Brain microvascular endothelial cell (primary cell): ENCODE data around the gene DNAJC22.
A peak's percentile ranks its signal among the peaks of the same experiment; 100 is the strongest.

ENCODE experiments used
- DNase-seq: peaks from one replicate; pipeline ENCODE4 v3.0.0-alpha.2; 2020
- H3K27ac ChIP-seq: fragments of 250-450 bp; sonication (Bioruptor Pico); 2 replicates; pipeline ENCODE4 v1.5.1; 2020; ENCODE audit warnings: mild to moderate bottlenecking, moderate library complexity
- H3K27me3 ChIP-seq: fragments of 250-450 bp; sonication (Bioruptor Pico); replicated peaks from 2 replicates; pipeline ENCODE4 v1.5.1; 2020; ENCODE audit warnings: mild to moderate bottlenecking
- H3K36me3 ChIP-seq: fragments of 250-450 bp; sonication (Bioruptor Pico); replicated peaks from 2 replicates; pipeline ENCODE4 v1.5.1; 2020; ENCODE audit warnings: mild to moderate bottlenecking
- H3K4me3 ChIP-seq: 2 replicates; pipeline ENCODE4 v1.5.1; 2011; ENCODE audit warnings: low read depth, mild to moderate bottlenecking, control low read depth, low read length, moderate library complexity
- in situ Hi-C: cut with HindIII; loops from 2 replicates; pipeline ENCODE4 v1.10.0; 2017; ENCODE audit warnings: low sequenced_read_pairs, low pct_ligation_motif_present
- TF ChIP-seq, protein P1 (sequence below): IDR thresholded peaks from 2 replicates; pipeline ENCODE4 v1.5.1; 2011; ENCODE audit warnings: low read depth, mild to moderate bottlenecking, moderate library complexity, low read length, control low read depth, inconsistent platforms; ENCODE audit errors: missing control alignments

DNAJC22 gene

DNA sequence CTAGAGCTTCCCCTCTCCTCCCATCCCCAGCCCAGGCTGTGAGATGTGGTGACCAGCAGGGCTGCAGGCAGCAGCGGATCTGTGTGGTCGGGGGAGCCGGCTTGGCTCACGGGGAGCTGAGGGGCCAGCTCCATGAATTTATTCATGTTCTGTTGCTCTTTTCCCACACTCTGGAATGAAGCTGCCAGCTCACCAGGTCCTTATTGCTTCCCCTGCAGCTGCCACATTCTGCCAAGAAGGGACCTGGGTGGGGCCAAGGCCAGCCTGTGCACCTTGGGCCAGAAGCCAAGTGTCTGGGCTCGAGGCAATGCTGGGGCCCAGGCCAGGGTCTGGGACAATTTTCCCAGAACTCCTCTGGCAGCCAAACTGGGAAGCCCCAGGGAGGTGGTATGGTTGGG lies 7.2 kb upstream of the DNAJC22 start:
- in situ Hi-C loops: no loop called here
- Histone ChIP-seq H3K4me3 (no peak overlapping the region), H3K27me3 (peaks cover 35% of the 10 kb centered on the region)

DNA sequence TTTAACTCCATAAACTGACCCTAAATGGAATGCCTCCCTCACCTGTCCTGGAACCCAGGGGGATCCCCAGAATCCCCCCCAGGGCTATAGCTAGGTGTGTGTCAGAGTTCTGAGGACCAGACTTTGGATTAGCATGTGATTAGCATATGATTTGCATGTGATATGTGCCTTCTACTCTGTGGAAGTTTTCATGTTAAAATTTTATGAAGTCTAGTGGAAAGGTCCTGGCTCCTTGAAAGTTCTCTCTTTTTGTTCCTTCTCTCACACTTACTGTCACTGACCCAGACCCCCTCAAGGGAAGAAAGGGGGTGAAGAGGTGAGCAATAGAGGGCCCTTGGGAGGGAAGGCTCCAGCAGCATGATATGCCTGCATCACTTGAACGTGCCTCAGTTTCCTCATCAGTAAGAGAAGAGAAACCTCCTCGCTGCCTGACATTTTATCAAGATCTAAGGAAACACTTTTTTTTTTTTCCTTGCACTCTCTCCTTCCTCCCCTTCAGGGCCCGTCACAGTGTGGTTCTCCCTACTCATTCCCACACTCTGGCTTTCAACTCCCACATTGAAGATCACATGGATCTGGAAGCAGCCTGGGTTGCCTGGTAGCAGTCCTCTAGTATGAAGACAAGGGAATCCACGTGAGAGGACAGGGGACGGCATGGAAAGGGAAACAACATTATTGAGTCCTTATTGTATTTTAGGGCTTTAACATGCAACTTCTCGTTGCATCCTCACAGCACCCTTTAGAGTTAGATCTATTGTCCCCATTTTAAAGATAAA lies 6.4 kb upstream of the DNAJC22 start:
- no peak overlapping the region for H3K27ac ChIP-seq
- in situ Hi-C loops: no loop called here

More for the DNA sequence above, 7.2 kb upstream of the DNAJC22 start:
- H3K36me3 ChIP-seq: no peaks in the 10 kb centered on the region
- TF ChIP-seq, protein P1, sequence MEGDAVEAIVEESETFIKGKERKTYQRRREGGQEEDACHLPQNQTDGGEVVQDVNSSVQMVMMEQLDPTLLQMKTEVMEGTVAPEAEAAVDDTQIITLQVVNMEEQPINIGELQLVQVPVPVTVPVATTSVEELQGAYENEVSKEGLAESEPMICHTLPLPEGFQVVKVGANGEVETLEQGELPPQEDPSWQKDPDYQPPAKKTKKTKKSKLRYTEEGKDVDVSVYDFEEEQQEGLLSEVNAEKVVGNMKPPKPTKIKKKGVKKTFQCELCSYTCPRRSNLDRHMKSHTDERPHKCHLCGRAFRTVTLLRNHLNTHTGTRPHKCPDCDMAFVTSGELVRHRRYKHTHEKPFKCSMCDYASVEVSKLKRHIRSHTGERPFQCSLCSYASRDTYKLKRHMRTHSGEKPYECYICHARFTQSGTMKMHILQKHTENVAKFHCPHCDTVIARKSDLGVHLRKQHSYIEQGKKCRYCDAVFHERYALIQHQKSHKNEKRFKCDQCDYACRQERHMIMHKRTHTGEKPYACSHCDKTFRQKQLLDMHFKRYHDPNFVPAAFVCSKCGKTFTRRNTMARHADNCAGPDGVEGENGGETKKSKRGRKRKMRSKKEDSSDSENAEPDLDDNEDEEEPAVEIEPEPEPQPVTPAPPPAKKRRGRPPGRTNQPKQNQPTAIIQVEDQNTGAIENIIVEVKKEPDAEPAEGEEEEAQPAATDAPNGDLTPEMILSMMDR: no peak
- DNase-seq: no peak
- H3K27ac ChIP-seq: no peak overlapping the region

DNA sequence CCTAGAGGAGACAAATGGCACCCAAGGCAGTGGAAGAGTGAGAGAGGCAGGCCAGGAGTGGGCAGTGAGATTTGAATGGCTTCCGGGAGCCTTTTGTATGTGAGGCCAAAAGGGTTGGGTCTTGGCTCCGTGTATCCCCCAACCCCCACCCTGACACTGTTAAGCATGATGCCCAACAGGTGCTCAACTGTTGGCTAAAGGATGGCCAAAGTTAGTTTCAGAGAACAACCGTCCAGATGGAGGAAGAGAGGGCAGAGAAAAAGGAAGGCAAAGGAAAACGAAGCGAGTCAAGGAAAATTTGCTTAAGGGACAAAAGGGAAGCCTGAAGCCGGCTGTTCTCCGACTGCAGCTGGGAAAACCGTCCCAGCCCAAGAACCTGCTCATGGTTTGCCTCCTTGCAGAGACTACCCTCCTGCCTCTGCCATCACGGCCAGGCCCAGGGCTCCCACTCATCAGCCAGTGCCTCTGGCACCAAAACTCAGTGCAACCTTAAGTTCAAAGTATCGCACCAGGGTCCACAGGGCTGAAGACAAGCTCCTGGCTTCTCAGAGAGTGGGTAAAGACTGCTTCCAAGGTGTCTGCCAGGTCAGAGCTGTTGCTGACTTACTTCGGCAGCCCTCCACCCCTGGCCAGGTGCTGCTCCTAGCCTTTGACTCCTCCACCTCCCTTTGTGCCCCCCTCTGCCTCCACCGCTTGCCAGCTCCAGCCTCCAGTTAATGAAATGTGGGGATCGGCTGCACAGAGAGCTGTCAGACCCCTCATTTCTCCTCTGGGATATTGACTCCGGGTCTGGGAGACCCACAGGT lies 5.5 kb upstream of the DNAJC22 start:
- in situ Hi-C loops: no loop called here
- Histone ChIP-seq H3K27ac (no peak overlapping the region), H3K27me3 (peaks cover 27% of the 10 kb centered on the region), H3K36me3 (no peaks in the 10 kb centered on the region), H3K4me3 (no peak overlapping the region)
- TF ChIP-seq, protein P1: no peak
- DNase-seq: no peak

More for the DNA sequence above, 6.4 kb upstream of the DNAJC22 start:
- Histone ChIP-seq H3K27me3 (peaks cover 31% of the 10 kb centered on the region), H3K4me3 (no peak overlapping the region), H3K36me3 (no peaks in the 10 kb centered on the region)
- DNase-seq: no peak
- TF ChIP-seq, protein P1: no peak

DNA sequence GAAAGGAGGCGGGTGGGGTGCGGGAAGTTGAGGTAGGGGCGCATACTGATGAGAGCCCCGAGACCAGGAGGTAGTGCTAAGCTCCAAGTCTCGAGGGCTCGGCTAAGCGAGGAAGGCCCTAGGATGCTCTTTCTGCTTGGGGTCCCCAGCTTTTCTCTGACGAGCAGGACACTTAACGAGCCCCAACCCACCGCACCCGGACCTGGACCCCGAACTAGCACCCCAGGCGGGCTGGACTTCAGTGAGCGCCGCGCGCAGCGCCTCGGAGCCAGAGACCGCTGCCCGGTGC lies 5.0 kb upstream of the DNAJC22 start:
- in situ Hi-C loops: no loop called here
- TF ChIP-seq, protein P1: no peak
- Histone ChIP-seq H3K27me3 (peaks cover 24% of the 10 kb centered on the region), H3K4me3 (no peak overlapping the region), H3K27ac (no peak overlapping the region), H3K36me3 (no peaks in the 10 kb centered on the region)
- DNase-seq: no peak

DNA sequence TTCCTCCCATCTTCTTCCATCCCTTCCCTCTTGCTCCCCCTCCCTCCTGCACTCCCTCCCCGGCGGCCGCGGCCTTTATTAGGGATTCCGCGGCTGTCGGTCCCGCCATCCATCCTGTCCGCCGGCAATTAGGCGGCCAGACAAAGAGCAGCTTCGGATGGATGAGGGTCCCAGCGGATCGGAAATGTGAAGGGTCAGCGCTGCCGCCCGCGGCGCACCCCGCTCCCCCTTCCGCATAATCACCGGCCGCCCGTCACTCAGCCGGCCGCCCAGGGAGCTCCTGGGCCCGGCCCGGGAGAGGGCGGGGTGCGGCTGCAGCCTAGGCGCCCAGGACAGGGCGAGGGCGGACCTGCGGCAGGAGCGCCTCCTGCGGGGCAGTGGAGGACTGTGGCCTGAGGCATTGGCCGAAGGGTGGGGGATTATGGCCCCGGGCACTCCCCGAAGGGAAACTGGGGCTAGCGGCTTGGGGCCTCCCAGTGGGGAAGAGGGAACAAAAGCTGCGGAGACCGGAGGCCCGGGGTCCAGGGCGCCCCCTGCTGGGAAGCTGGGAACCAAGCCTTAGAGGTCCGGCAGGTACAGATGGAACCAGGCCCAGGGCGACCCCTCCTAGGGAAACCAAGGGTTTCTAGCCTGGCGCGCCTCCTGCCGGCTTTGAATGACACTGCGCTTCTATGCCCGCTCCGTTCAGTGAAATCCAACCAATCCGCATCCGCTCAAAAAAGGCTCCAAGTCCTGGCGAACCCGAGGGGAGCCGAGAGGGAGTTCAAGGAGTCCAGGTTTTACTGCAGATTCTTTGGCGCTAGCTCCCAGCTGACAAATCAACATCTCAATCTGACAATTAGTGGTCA lies 4.4 kb upstream of the DNAJC22 start:
- Histone ChIP-seq H3K4me3 (peak overlapping the region; percentile 46), H3K27me3 (peaks cover 20% of the 10 kb centered on the region), H3K27ac (no peak overlapping the region), H3K36me3 (no peaks in the 10 kb centered on the region)
- peak; percentile 62 for DNase-seq
- TF ChIP-seq, protein P1: peak; percentile 91
- in situ Hi-C loops: no loop called here
